Brain microvascular endothelial cell (primary cell): ENCODE measurements around the gene TPH1.
"Not testable (repeated sequence)": the region's sequence is repeated elsewhere in the genome, so short reads cannot be mapped to it uniquely, and the experiment has no call there.

Source experiments
- DNase-seq: peaks from one replicate; pipeline ENCODE4 v3.0.0-alpha.2; 2020
- H3K27ac ChIP-seq: fragments of 250-450 bp; sonication (Bioruptor Pico); 2 replicates; pipeline ENCODE4 v1.5.1; 2020; ENCODE audit warnings: mild to moderate bottlenecking, moderate library complexity
- H3K27me3 ChIP-seq: fragments of 250-450 bp; sonication (Bioruptor Pico); replicated peaks from 2 replicates; pipeline ENCODE4 v1.5.1; 2020; ENCODE audit warnings: mild to moderate bottlenecking
- H3K36me3 ChIP-seq: fragments of 250-450 bp; sonication (Bioruptor Pico); replicated peaks from 2 replicates; pipeline ENCODE4 v1.5.1; 2020; ENCODE audit warnings: mild to moderate bottlenecking
- H3K4me3 ChIP-seq: 2 replicates; pipeline ENCODE4 v1.5.1; 2011; ENCODE audit warnings: low read depth, mild to moderate bottlenecking, control low read depth, low read length, moderate library complexity
- CTCF ChIP-seq: IDR thresholded peaks from 2 replicates; pipeline ENCODE4 v1.5.1; 2011; ENCODE audit warnings: low read depth, mild to moderate bottlenecking, moderate library complexity, low read length, control low read depth, inconsistent platforms; ENCODE audit errors: missing control alignments
- in situ Hi-C: cut with HindIII; loops from 2 replicates; pipeline ENCODE4 v1.10.0; 2017; ENCODE audit warnings: low sequenced_read_pairs, low pct_ligation_motif_present

The TPH1 gene

GRCh38 chr11:18001191-18001590 is 44.9 kb downstream of the TPH1 start:
- no peak for TF ChIP-seq CTCF

GRCh38 chr11:18000760-18001159 is 45.3 kb downstream of the TPH1 start:
- DNase-seq = no peak
- Histone ChIP-seq H3K36me3 (peaks cover 2% of the 10 kb centered on the region), H3K4me3 (no peak overlapping the region), H3K27me3 (no peaks in the 10 kb centered on the region), H3K27ac (no peak overlapping the region)
- in situ Hi-C loops = no loop called here
- TF ChIP-seq CTCF = no peak

More at GRCh38 chr11:18001191-18001590, 44.9 kb downstream of the TPH1 start:
- Histone ChIP-seq H3K27me3 (no peaks in the 10 kb centered on the region), H3K36me3 (peaks cover 2% of the 10 kb centered on the region), H3K4me3 (no peak overlapping the region), H3K27ac (no peak overlapping the region)
- in situ Hi-C loops = no loop called here
- DNase-seq = no peak

GRCh38 chr11:18000128-18000527 is 45.9 kb downstream of the TPH1 start:
- in situ Hi-C loops, H3K36me3 ChIP-seq, H3K27me3 ChIP-seq, DNase-seq, H3K4me3 ChIP-seq, H3K27ac ChIP-seq: not testable (repeated sequence)
